ENCODE results near the gene SCAMP2.
"Not testable (repeated sequence)": the region's sequence is repeated elsewhere in the genome, so short reads cannot be mapped to it uniquely, and the experiment has no call there.

SCAMP2 gene

DNA sequence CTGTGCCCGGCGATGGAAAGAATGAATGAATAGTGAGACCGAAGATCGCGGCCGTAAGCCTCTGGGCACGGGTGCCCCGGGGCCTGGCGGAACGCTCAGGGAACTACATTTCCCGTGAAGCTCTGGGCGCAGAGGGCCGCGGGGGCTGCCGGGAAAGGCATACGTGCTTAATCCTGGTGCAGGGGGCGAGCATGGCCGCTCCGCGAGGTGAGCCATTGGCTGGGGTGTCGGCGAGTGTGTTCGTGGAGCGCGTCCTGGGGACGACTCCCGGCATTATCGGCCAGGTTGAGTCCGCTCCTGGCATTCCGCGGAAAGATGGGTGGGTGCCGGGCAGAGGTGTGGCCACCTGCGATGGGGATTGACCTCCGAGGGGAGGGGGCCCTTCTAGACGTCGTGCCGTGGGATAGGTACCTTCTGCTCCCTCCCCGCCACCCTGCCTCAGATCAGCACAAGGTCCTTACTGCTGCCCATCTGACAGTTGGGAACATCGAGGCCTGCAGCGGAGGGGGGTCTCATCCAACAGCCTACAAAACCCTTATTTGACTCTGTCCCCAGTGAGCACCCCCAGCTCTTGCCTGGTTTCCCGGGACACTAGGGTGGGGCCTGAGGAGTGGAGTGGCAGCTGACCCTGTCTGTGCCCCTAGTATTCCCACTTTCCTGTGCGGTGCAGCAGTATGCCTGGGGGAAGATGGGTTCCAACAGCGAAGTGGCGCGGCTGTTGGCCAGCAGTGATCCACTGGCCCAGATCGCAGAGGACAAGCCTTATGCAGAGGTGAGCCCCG lies 16.9 kb upstream of the SCAMP2 start, which contains the start of gene MPI:
Gene MPI, plus strand, starts transcription at position 160 of the 782 bp plus-strand sequence. Its CDS starts 32 bp downstream, at position 192.
- FAIRE-seq, result no peak

GRCh38 chr15:74889390-74889882 lies 16.3 kb upstream of the SCAMP2 start:
- no peak for FAIRE-seq

GRCh38 chr15:74888716-74889115 lies 15.6 kb upstream of the SCAMP2 start:
- FAIRE-seq, result no peak

- FAIRE-seq, result not testable (repeated sequence)
Observed at GRCh38 chr15:74887537-74888193, 14.5 kb upstream of the SCAMP2 start.

GRCh38 chr15:74885461-74885860 lies 12.3 kb upstream of the SCAMP2 start:
- FAIRE-seq, result no peak

GRCh38 chr15:74884428-74885223 lies 11.5 kb upstream of the SCAMP2 start:
- no peak for FAIRE-seq

GRCh38 chr15:74882528-74882927 lies 9.4 kb upstream of the SCAMP2 start:
- FAIRE-seq, result no peak

DNA sequence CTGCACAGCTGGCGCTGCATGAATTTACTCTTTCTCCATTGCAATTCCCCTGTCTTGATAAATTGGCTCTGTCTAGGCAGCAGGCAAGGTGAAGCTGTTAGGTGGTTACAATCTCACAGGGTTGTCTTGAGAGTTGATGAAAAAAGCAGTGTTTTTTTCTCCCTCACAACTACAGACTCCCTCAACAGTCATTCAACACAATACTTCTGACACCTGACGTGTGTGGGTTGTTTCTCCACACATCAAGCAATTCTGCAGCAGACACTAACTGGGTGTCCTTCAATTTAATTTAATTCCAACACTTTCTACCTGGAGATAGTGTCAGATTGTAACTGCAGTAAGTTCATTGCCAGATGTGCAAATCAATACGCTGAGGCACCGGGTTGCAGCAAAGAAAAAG lies 5.1 kb upstream of the SCAMP2 start:
- FAIRE-seq, result no peak

- no peak for FAIRE-seq
Observed at GRCh38 chr15:74873756-74874424, 725 bp upstream of the SCAMP2 start.

DNA sequence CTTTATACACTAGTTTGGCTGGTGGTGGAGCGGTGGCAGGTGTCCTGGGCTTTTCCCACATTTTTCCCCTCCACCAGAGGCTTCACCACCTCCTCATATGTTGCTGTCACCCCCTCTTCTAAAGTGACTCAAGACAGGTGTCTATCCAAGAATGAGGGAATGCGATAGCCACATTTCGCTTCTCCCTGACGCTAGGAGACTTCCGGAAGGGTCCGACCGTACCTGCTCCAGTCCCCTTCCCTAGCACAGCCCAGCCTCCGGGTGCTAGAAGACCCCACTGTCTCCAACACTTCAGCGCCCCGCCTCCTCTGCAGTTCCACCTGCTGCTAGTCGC lies 496 bp downstream of the SCAMP2 start:
- no peak for FAIRE-seq

- FAIRE-seq, result no peak
Observed at GRCh38 chr15:74870436-74871215, 2.5 kb downstream of the SCAMP2 start.

DNA sequence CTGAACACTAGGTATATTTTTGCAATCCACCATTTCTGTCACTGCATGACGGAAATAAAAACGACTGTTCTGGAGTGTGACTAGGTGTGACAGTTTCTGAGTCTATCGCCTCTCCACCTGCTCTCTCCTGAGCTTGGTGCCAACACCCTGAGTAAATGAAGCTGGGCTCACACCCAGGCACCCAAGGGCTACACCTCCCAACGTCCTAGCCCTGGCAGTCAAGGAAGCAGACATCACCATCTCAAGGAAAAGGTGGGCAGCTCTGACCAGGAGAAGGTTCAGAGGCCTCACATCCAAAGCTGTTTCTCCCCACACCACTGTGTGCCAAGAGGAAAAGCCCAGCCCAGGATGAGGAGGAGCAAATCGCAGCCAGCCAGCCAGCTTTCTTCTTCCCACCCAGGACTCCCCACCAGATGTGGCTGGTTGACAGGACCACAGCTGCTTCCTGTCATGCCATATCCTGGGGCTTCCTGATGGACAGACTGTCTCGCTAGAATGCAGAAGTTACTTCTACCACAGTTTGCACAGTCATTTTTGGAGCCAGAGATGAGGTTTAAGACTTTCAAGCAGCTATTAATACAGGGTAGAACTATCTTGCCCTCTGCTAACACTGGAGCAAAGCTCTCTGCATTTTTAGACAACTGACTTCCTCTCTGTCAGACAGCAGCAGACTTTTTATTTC lies 3.3 kb downstream of the SCAMP2 start:
- FAIRE-seq, result no peak

DNA sequence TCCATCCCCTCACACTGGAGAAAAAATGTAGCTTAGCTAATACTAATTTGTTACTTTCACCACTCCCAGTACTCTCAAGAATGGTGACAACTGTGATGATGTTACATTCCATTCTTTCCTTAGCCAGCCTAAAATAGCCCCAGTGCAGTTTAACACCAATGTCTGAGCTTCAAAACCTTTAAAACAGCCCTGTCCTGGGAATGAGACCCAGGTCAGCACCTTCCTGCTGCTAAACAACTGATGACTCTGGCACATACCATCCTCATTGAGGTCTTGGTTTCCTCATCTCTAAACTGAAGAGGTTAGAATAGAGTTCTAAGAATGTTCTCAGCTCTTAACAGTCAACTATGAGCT lies 3.8 kb downstream of the SCAMP2 start:
- no peak for FAIRE-seq

- no peak for FAIRE-seq
Observed at GRCh38 chr15:74868059-74868458, 5.1 kb downstream of the SCAMP2 start.

- no peak for FAIRE-seq
Observed at GRCh38 chr15:74867466-74868038, 5.6 kb downstream of the SCAMP2 start.

DNA sequence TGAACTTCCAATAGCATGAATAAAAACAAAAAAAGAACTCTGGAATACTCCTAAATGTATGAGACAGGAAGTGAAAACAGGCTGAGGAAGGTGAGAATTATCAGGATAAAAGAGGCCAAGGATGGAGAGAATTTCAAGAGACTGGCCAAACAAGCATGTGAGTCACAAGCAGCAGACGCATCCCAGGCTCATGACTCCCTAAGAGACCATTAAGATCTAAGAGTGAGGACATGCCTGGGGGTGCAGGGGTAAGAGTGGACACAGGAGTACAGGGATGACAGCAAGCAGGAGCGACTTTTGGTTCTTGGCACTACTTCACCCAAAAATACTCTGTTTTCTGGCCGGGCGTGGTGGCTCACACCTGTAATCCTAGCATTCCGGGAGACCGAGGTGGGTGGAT lies 7.1 kb downstream of the SCAMP2 start:
- FAIRE-seq, result no peak

DNA sequence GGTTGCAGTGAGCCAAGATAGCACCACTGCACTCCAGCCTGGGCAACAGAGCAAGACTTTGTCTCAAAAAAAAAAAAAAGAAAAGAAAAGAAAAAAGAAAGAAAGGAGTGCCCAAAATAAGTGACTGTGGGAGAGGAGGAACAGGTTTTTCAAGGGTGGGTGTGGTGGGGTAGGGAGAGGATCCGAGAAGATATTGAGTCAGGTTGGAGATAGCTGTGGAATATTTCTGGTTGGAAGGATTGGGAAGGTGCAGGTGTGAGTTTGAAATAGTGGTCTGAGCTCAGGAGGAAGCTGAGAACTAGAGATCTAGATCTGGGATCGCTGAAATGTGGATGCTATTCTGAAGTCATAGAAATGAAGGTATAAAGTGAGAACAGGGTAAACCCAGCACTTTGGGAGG lies 7.8 kb downstream of the SCAMP2 start:
- no peak for FAIRE-seq

GRCh38 chr15:74864296-74864695 lies 8.9 kb downstream of the SCAMP2 start:
- FAIRE-seq, result no peak

DNA sequence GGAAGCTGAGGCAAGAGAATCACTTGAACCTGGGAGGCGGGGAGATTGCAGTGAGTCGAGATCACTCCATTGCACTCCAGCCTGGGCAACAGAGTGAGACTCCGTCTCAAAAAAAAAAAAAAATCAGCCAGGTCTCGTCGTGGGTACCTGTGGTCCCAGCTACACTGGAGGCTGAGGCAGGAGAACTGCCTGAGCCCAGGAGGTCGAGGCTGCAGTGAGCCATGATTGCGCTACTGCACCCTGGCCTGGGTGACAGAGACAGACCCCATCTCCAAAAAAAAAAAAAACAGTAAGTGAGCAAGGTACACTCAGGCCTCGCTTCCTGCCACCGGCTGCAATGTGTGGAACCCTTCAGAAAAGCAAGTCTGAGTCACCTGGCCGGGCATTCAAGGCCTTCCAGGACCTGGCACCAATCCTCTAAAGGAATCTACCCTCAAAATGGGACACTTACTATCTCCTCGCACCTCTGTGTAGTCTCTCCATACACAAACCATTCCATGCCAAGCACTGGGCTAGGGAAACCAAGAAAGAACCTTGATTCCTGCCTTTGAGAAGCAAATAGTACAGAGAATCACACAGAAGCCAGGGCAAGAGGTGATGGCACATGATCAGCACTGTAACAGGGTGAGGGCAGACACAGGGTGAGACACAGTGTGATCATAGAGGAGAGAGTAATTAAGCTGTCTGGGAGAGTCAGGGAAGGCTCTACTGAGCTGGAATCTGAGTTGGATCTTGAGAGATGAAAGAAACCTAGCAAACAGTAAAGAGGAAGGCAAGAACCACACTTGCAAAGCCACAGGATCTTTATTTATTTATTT lies 9.7 kb downstream of the SCAMP2 start:
- no peak for FAIRE-seq

- FAIRE-seq, result no peak
Observed at GRCh38 chr15:74858369-74858740, 14.8 kb downstream of the SCAMP2 start.
